ENCODE results near the gene AASDHPPT.

- TF ChIP-seq, protein P1, sequence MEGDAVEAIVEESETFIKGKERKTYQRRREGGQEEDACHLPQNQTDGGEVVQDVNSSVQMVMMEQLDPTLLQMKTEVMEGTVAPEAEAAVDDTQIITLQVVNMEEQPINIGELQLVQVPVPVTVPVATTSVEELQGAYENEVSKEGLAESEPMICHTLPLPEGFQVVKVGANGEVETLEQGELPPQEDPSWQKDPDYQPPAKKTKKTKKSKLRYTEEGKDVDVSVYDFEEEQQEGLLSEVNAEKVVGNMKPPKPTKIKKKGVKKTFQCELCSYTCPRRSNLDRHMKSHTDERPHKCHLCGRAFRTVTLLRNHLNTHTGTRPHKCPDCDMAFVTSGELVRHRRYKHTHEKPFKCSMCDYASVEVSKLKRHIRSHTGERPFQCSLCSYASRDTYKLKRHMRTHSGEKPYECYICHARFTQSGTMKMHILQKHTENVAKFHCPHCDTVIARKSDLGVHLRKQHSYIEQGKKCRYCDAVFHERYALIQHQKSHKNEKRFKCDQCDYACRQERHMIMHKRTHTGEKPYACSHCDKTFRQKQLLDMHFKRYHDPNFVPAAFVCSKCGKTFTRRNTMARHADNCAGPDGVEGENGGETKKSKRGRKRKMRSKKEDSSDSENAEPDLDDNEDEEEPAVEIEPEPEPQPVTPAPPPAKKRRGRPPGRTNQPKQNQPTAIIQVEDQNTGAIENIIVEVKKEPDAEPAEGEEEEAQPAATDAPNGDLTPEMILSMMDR (conservative IDR thresholded peaks at IDR 0.05; ENCODE audit: low read length): no peak
- TF ChIP-seq EZH2phosphoT487 (IDR thresholded peaks at IDR 0.05; ENCODE audit: borderline replicate concordance): no peak
Measured at GRCh38 chr11:106131998-106132397, 54.5 kb downstream of the AASDHPPT start.
